CD4-positive, alpha-beta T cell treated with Interleukin-17A for 1 hour (primary cell): ENCODE measurements around the gene PLEKHM1.
"Not testable (repeated sequence)": the region's sequence is repeated elsewhere in the genome, so short reads cannot be mapped to it uniquely, and the experiment has no call there.

ENCODE experiments used
- DNase-seq: peaks from one replicate; pipeline ENCODE4 v3.0.0-alpha.2; 2020

PLEKHM1 gene

GRCh38 chr17:45490615-45491433, at the start of gene PLEKHM1:
TSS of gene PLEKHM1 (minus strand) at chr17:45490721. CDS start at chr17:45482484, 8,237 bp downstream.
- DNase-seq, result peak; percentile 84

- DNase-seq, result not testable (repeated sequence)
Measured at GRCh38 chr17:45538168-45538567, 47.6 kb upstream of the PLEKHM1 start.

GRCh38 chr17:45506072-45506471, 15.6 kb upstream of the PLEKHM1 start:
- DNase-seq, result not testable (repeated sequence)

- DNase-seq, result not testable (repeated sequence)
Measured at GRCh38 chr17:45505183-45505582, 14.7 kb upstream of the PLEKHM1 start.

- DNase-seq, result not testable (repeated sequence)
Measured at GRCh38 chr17:45501092-45501707, 10.7 kb upstream of the PLEKHM1 start.

- not testable (repeated sequence) for DNase-seq
Measured at GRCh38 chr17:45500478-45500877, 10.0 kb upstream of the PLEKHM1 start.

GRCh38 chr17:45499208-45499607, 8.7 kb upstream of the PLEKHM1 start:
- not testable (repeated sequence) for DNase-seq

- not testable (repeated sequence) for DNase-seq
Measured at GRCh38 chr17:45498377-45498776, 7.9 kb upstream of the PLEKHM1 start.

GRCh38 chr17:45497449-45497848, 6.9 kb upstream of the PLEKHM1 start:
- not testable (repeated sequence) for DNase-seq

- not testable (repeated sequence) for DNase-seq
Measured at GRCh38 chr17:45496507-45496906, 6.0 kb upstream of the PLEKHM1 start.

GRCh38 chr17:45494556-45494955, 4.0 kb upstream of the PLEKHM1 start:
- not testable (repeated sequence) for DNase-seq

- DNase-seq, result not testable (repeated sequence)
Measured at GRCh38 chr17:45492156-45492555, 1.6 kb upstream of the PLEKHM1 start.

- peak; percentile 21 for DNase-seq
Measured at GRCh38 chr17:45490198-45490597, 323 bp downstream of the PLEKHM1 start.

- DNase-seq, result not testable (repeated sequence)
Measured at GRCh38 chr17:45487704-45488103, 2.8 kb downstream of the PLEKHM1 start.

GRCh38 chr17:45483591-45484216, 6.8 kb downstream of the PLEKHM1 start:
- DNase-seq, result not testable (repeated sequence)

GRCh38 chr17:45483177-45483576, 7.3 kb downstream of the PLEKHM1 start:
- DNase-seq, result not testable (repeated sequence)

- not testable (repeated sequence) for DNase-seq
Measured at GRCh38 chr17:45482317-45482716, 8.2 kb downstream of the PLEKHM1 start.

- DNase-seq, result not testable (repeated sequence)
Measured at GRCh38 chr17:45475436-45475835, 15.1 kb downstream of the PLEKHM1 start.

- not testable (repeated sequence) for DNase-seq
Measured at GRCh38 chr17:45472249-45472648, 18.3 kb downstream of the PLEKHM1 start.

GRCh38 chr17:45469204-45469563, 21.3 kb downstream of the PLEKHM1 start:
- not testable (repeated sequence) for DNase-seq

GRCh38 chr17:45468293-45469203, 22.0 kb downstream of the PLEKHM1 start:
- DNase-seq, result not testable (repeated sequence)
